Measurements from ENCODE around the gene ARHGAP22. TPM values are rescaled to one million over a fixed set of nuclear protein-coding genes. Genes with fewer than 3 reads are reported as not detected.

The ARHGAP22 gene
- total RNA-seq, 2 experiments from 2014 or later = 0.19 to 0.46 TPM

- POLR2A ChIA-PET = no interaction called here
- intact Hi-C loops (cut with micrococcal nuclease; ENCODE audit: unreplicated experiment) = loop anchor here (10.0 kb wide), 1 partner anchor 139 kb away; no protein-coding TSS in a partner anchor
- no peak for TF ChIP-seq CTCF (conservative IDR thresholded peaks at IDR 0.05; ENCODE audit: low read length)
- TF ChIP-seq EZH2phosphoT487 (IDR thresholded peaks at IDR 0.05; ENCODE audit: borderline replicate concordance, low read depth, low read length) = no peak
- Histone ChIP-seq H3K9me3 (ENCODE audit: low read length) (no peaks in the 10 kb centered on the region), H3K4me3 (ENCODE audit: low read depth, low read length, poor library complexity, severe bottlenecking) (no peak overlapping the region), H3K79me2 (ENCODE audit: insufficient read depth, low read depth, low read length) (no peaks in the 10 kb centered on the region), H4K20me1 (ENCODE audit: insufficient read depth, low read length) (no peaks in the 10 kb centered on the region), H3K9me2 (ENCODE audit: insufficient read depth, low read length) (no peaks in the 10 kb centered on the region), H3K4me1 (ENCODE audit: insufficient read depth, low read length, poor library complexity, severe bottlenecking) (no peaks in the 10 kb centered on the region), H3K27ac (ENCODE audit: low read depth, low read length, poor library complexity, severe bottlenecking) (no peak overlapping the region), H3K4me2 (ENCODE audit: low read length) (no peak overlapping the region), H2AFZ (ENCODE audit: low read length) (no peak overlapping the region), H3K36me3 (ENCODE audit: insufficient read depth, low read length) (no peaks in the 10 kb centered on the region)
- no peak for DNase-seq (ENCODE audit: low spot score)
- BruUV-seq (replicated peaks) = no TSS peak
- CTCF ChIA-PET (ENCODE audit: unreplicated experiment) = no interaction called here
These were observed 101.5 kb downstream of the ARHGAP22 start for GRCh38 chr10:48503293-48503911.

- Histone ChIP-seq H4K20me1 (ENCODE audit: insufficient read depth, low read length) (no peaks in the 10 kb centered on the region), H3K4me1 (ENCODE audit: insufficient read depth, low read length, poor library complexity, severe bottlenecking) (no peaks in the 10 kb centered on the region), H3K9me2 (ENCODE audit: insufficient read depth, low read length) (no peaks in the 10 kb centered on the region), H2AFZ (ENCODE audit: low read length) (no peak overlapping the region), H3K9me3 (ENCODE audit: low read length) (no peaks in the 10 kb centered on the region), H3K4me2 (ENCODE audit: low read length) (no peak overlapping the region), H3K4me3 (ENCODE audit: low read depth, low read length, poor library complexity, severe bottlenecking) (no peak overlapping the region), H3K79me2 (ENCODE audit: insufficient read depth, low read depth, low read length) (no peaks in the 10 kb centered on the region), H3K27ac (ENCODE audit: low read depth, low read length, poor library complexity, severe bottlenecking) (no peak overlapping the region), H3K36me3 (ENCODE audit: insufficient read depth, low read length) (no peaks in the 10 kb centered on the region)
- ChIA-PET POLR2A (no interaction called here), CTCF (ENCODE audit: unreplicated experiment) (no interaction called here)
- BruUV-seq (replicated peaks) = no TSS peak
- TF ChIP-seq EZH2phosphoT487 (IDR thresholded peaks at IDR 0.05; ENCODE audit: borderline replicate concordance, low read depth, low read length) (no peak), CTCF (conservative IDR thresholded peaks at IDR 0.05; ENCODE audit: low read length) (no peak)
- intact Hi-C loops (cut with micrococcal nuclease; ENCODE audit: unreplicated experiment) = loop anchor here (10.0 kb wide), 1 partner anchor 138 kb away; no protein-coding TSS in a partner anchor
- no peak for DNase-seq (ENCODE audit: low spot score)
These were observed 102.1 kb downstream of the ARHGAP22 start for GRCh38 chr10:48502791-48503190.

Measured in OCI-LY7 (cell line).